Measurements from ENCODE around the gene ZNF205. TPM values are rescaled to one million over a fixed set of nuclear protein-coding genes. Genes with fewer than 3 reads are reported as not detected.

Gene ZNF205
- total and polyA plus RNA-seq, 2 of the 13 experiments (the other 11 are each of a cell fraction or from before 2014, with no cell fraction given): 5.8 to 10.2 TPM

DNA sequence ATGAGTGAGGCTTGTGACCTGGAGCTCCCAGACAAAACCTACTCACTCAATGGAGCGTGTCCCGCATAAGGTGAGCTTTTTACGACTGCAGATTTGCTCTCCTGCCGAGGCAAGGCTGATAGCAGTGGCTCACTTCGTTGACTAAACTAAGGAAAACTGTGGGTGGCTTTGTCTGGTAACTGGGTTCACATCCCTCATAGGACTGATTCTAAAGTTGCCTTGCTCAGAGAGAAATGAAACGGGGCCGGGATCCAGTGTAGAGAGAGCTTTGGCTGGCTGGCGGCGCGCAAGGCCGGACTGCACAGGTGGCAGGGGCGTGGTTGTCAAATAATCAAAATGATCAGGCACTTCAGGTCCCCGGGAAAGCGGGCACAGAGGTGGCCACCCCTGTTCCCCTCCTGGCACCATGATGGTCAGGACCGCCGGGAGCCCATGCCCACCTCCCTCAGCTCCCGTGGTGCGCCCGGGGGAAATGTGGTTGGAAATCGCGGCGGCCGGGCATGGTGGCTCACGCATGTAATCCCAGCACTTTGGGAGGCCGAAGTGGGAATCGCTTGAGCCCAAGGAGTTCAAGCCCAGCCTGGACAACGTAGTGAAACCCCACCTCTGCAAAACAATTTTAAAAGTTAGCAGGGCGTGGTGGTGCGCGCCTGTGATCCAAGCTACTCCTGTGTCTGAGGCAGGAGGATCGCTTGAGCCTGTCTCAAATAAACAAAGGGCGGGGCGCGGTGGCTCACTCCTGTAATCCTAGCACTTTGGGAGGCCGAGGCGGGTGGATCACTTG, 49.0 kb downstream of the ZNF205 start (continued):
- TF ChIP-seq, protein P1, sequence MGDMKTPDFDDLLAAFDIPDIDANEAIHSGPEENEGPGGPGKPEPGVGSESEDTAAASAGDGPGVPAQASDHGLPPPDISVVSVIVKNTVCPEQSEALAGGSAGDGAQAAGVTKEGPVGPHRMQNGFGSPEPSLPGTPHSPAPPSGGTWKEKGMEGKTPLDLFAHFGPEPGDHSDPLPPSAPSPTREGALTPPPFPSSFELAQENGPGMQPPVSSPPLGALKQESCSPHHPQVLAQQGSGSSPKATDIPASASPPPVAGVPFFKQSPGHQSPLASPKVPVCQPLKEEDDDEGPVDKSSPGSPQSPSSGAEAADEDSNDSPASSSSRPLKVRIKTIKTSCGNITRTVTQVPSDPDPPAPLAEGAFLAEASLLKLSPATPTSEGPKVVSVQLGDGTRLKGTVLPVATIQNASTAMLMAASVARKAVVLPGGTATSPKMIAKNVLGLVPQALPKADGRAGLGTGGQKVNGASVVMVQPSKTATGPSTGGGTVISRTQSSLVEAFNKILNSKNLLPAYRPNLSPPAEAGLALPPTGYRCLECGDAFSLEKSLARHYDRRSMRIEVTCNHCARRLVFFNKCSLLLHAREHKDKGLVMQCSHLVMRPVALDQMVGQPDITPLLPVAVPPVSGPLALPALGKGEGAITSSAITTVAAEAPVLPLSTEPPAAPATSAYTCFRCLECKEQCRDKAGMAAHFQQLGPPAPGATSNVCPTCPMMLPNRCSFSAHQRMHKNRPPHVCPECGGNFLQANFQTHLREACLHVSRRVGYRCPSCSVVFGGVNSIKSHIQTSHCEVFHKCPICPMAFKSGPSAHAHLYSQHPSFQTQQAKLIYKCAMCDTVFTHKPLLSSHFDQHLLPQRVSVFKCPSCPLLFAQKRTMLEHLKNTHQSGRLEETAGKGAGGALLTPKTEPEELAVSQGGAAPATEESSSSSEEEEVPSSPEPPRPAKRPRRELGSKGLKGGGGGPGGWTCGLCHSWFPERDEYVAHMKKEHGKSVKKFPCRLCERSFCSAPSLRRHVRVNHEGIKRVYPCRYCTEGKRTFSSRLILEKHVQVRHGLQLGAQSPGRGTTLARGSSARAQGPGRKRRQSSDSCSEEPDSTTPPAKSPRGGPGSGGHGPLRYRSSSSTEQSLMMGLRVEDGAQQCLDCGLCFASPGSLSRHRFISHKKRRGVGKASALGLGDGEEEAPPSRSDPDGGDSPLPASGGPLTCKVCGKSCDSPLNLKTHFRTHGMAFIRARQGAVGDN (CRISPR knock-in tag; IDR thresholded peaks at IDR 0.05): peak; percentile 51

DNA sequence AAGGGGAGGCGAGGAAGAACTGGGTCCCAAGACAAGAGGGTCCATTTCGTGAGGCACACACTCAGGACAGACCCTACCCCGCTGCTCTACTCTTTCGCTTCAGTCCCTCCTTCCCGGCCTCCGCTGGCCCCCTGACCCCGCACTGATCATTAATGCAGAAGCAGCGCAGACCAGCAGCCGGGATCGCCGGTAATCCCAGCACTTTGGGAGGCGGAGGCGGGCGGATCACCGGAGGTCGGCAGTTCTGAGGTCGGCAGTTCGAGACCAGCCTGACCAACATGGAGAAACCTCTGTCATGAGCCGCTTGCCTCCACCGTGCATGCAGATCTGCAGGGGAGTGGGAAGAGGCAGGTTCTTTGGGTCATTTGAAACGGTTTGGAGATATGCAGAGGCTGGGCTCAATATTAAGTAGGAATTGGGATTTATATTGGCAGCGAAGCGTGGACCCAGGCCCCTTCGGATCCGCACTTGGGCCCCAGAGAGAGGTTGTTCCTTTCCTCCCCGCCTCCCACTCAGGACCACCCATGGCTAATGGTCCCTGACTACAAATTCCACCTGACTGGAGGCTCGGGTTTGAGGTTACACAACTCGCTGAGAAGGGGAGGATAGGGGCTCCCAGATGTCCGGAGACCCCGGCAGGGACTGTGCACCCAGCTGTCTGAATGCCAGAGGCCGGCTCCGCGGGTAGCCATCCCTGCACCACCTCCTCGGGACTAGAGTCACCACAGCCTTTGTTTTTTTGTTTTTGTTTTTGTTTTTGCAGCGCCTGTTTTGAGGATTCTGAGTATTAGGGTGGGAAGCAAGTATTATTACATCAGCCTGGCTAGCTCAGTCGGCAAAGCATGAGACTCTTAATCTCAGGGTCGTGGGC, 52.0 kb downstream of the ZNF205 start:
- 76% methylated on average over 30 of the region's 37 CpGs for WGBS (ENCODE audit: low lambda C conversion rate)
- in situ Hi-C loops (cut with HindIII; ENCODE audit: extremely low pct_ligation_motif_present, low pct_unique_long_range_greater_than_20kb): no loop called here

More for the DNA sequence above, 52.0 kb downstream of the ZNF205 start:
- FAIRE-seq (no peak), DNase-seq (ENCODE audit: low spot score) (no peak), ATAC-seq (no peak)
- no TSS peak for BruUV-seq (replicated peaks)
- Histone ChIP-seq H4K20me1 (ENCODE audit: insufficient read depth, low read length) (no peaks in the 10 kb centered on the region), H3K27me3 (ENCODE audit: control insufficient read depth in 1 of 2, insufficient read depth in 2 of 2, low read length in 2 of 2) (peaks cover 0 to 12% of the 10 kb centered on the region in 2 experiments; a peak in 1 of 5 replicates), H2AFZ (ENCODE audit: low read length) (no peak overlapping the region), H3K4me3 (replicated peaks in 1 of 3; ENCODE audit: insufficient read depth in 1 of 3, low read depth in 2 of 3, low read length in 3 of 3) (no peak overlapping the region), H3K79me2 (ENCODE audit: insufficient read depth, low read length) (no peaks in the 10 kb centered on the region), H3K36me3 (replicated peaks in 1 of 2; ENCODE audit: control insufficient read depth in 1 of 2, insufficient read depth in 2 of 2, low read length in 2 of 2) (no peaks in the 10 kb centered on the region), H3K4me2 (ENCODE audit: low read depth, low read length) (peak overlapping the region; percentile 78; the same call in 1 of the 2 replicates), H3K9me3 (ENCODE audit: low read length) (no peaks in the 10 kb centered on the region), H3K4me1 (ENCODE audit: insufficient read depth, low read length) (peaks cover 69% of the 10 kb centered on the region), H3K9ac (ENCODE audit: insufficient read depth, low read depth, low read length) (no peak overlapping the region), H3K27ac (ENCODE audit: extremely low read length, insufficient read depth, low read length) (no peak overlapping the region)
- 0 out of 2 replicates have a peak, but pooled peaks have one; percentile 48 for TF ChIP-seq ZBTB38 (CRISPR knock-in tag; IDR thresholded peaks at IDR 0.05)
- TF ChIP-seq, protein P2, sequence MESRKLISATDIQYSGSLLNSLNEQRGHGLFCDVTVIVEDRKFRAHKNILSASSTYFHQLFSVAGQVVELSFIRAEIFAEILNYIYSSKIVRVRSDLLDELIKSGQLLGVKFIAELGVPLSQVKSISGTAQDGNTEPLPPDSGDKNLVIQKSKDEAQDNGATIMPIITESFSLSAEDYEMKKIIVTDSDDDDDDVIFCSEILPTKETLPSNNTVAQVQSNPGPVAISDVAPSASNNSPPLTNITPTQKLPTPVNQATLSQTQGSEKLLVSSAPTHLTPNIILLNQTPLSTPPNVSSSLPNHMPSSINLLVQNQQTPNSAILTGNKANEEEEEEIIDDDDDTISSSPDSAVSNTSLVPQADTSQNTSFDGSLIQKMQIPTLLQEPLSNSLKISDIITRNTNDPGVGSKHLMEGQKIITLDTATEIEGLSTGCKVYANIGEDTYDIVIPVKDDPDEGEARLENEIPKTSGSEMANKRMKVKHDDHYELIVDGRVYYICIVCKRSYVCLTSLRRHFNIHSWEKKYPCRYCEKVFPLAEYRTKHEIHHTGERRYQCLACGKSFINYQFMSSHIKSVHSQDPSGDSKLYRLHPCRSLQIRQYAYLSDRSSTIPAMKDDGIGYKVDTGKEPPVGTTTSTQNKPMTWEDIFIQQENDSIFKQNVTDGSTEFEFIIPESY (CRISPR knock-in tag; IDR thresholded peaks at IDR 0.05): 0 out of 2 replicates have a peak, but pooled peaks have one; percentile 27
- TF ChIP-seq, protein P3, sequence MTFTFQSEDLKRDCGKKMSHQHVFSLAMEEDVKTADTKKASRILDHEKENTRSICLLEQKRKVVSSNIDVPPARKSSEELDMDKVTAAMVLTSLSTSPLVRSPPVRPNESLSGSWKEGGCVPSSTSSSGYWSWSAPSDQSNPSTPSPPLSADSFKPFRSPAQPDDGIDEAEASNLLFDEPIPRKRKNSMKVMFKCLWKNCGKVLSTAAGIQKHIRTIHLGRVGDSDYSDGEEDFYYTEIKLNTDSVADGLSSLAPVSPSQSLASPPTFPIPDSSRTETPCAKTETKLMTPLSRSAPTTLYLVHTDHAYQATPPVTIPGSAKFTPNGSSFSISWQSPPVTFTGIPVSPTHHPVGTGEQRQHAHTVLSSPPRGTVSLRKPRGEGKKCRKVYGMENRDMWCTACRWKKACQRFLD (CRISPR knock-in tag; IDR thresholded peaks at IDR 0.05; ENCODE audit: borderline replicate concordance): no peak
- ChIA-PET CTCF (ENCODE audit: low intra/inter-chr PET ratio, low total read pairs) (interaction anchor here (2.8 kb wide), 1 partner anchor 12 kb away, joined by 18 read pairs; no protein-coding TSS in a partner anchor), POLR2A (interaction anchor here (1.2 kb wide), 4 partner anchors 7 to 141 kb away, joined by 3 to 19 read pairs (median 6); partner anchors contain the start of genes HCFC1R1, THOC6 and ZNF213)
- intact Hi-C loops (cut with micrococcal nuclease; ENCODE audit: unreplicated experiment): no loop called here

Measured in HepG2 (cell line).